Osteoblast (primary cell): ENCODE data around the gene XIRP2. TPM values are rescaled to one million over a fixed set of nuclear protein-coding genes. Genes with fewer than 3 reads are reported as not detected.

Source experiments
- DNase-seq: peaks from one replicate; pipeline ENCODE4 v3.0.0; 2011; ENCODE audit warnings: low spot score, mixed read lengths; ENCODE audit not compliant: insufficient read length; ENCODE audit errors: missing footprints
- H2AFZ ChIP-seq: 2 replicates; pipeline ENCODE4 v1.6.0; 2011; ENCODE audit warnings: mild to moderate bottlenecking, low read length
- H3K27ac ChIP-seq: 2 replicates; pipeline ENCODE4 v1.5.1; 2011; ENCODE audit warnings: mild to moderate bottlenecking, low read depth, low read length, moderate library complexity
- H3K27me3 ChIP-seq: 2 replicates; pipeline ENCODE4 v1.6.0; 2012; ENCODE audit warnings: mild to moderate bottlenecking, control low read depth, inconsistent platforms, low read length, moderate library complexity; ENCODE audit not compliant: insufficient read depth
- H3K36me3 ChIP-seq: 2 replicates; pipeline ENCODE4 v1.5.1; 2011; ENCODE audit warnings: mild to moderate bottlenecking, low read length, control low read depth, moderate library complexity; ENCODE audit not compliant: insufficient read depth
- H3K4me1 ChIP-seq: 2 replicates; pipeline ENCODE4 v1.5.1; 2011; ENCODE audit warnings: mild to moderate bottlenecking, low read length, control low read depth, moderate library complexity; ENCODE audit not compliant: insufficient read depth
- H3K4me2 ChIP-seq: 2 replicates; pipeline ENCODE4 v1.6.0; 2011; ENCODE audit warnings: mild to moderate bottlenecking, low read length; ENCODE audit not compliant: insufficient read depth
- H3K4me3 ChIP-seq: fragments of 200-600 bp; sonication (generic); 3 replicates; pipeline ENCODE4 v1.5.1; 2012; ENCODE audit warnings: mild to moderate bottlenecking, low read length, inconsistent platforms; ENCODE audit not compliant: insufficient read depth
- H3K79me2 ChIP-seq: 2 replicates; pipeline ENCODE4 v1.6.0; 2012; ENCODE audit warnings: mild to moderate bottlenecking, low read length, control low read depth, inconsistent platforms; ENCODE audit not compliant: insufficient read depth
- H3K9me3 ChIP-seq: 2 replicates; pipeline ENCODE4 v1.5.1; 2011; ENCODE audit warnings: low read depth, low read length, control low read depth
- H4K20me1 ChIP-seq: 2 replicates; pipeline ENCODE4 v1.6.0; 2012; ENCODE audit warnings: mild to moderate bottlenecking, low read length, control low read depth; ENCODE audit not compliant: insufficient read depth
- CTCF ChIP-seq: IDR thresholded peaks from 2 replicates; pipeline ENCODE4 v1.5.1; 2011; ENCODE audit warnings: mild to moderate bottlenecking, low read depth, low read length, moderate library complexity; ENCODE audit errors: extremely low read depth
- total RNA-seq: library from RNA; depleted of rRNA; stranded (reverse); fragments of >200 nt; gene quantifications from 2 replicates; pipeline ENCODE4 v1.2.3, GENCODE V29; 2012

XIRP2 gene
- total RNA-seq, 1 donor = not detected

GRCh38 chr2:167144179-167144898, 256.1 kb downstream of the XIRP2 start:
- TF ChIP-seq CTCF = no peak
- no peak overlapping the region for H3K4me2 ChIP-seq
- no peak overlapping the region for H3K27ac ChIP-seq

GRCh38 chr2:167147271-167147941, 259.1 kb downstream of the XIRP2 start:
- no peak overlapping the region for H3K4me3 ChIP-seq
- H3K27me3 ChIP-seq = no peaks in the 10 kb centered on the region
- no peak overlapping the region for H2AFZ ChIP-seq
- no peaks in the 10 kb centered on the region for H3K9me3 ChIP-seq
- no peaks in the 10 kb centered on the region for H3K4me1 ChIP-seq
- H3K36me3 ChIP-seq = no peaks in the 10 kb centered on the region
- H4K20me1 ChIP-seq = no peaks in the 10 kb centered on the region
- no peak overlapping the region for H3K4me2 ChIP-seq
- no peak overlapping the region for H3K27ac ChIP-seq
- no peak for TF ChIP-seq CTCF
- H3K79me2 ChIP-seq = no peaks in the 10 kb centered on the region
- DNase-seq = no peak

More at GRCh38 chr2:167144179-167144898, 256.1 kb downstream of the XIRP2 start:
- Histone ChIP-seq H4K20me1 (no peaks in the 10 kb centered on the region), H3K27me3 (no peaks in the 10 kb centered on the region), H3K4me3 (no peak overlapping the region), H2AFZ (no peak overlapping the region), H3K36me3 (no peaks in the 10 kb centered on the region), H3K4me1 (peaks cover 11% of the 10 kb centered on the region), H3K79me2 (no peaks in the 10 kb centered on the region), H3K9me3 (no peaks in the 10 kb centered on the region)
- DNase-seq = no peak

GRCh38 chr2:167151894-167152293, 263.6 kb downstream of the XIRP2 start:
- no peak for TF ChIP-seq CTCF
- Histone ChIP-seq H3K4me2 (no peak overlapping the region), H3K27ac (no peak overlapping the region), H3K79me2 (no peaks in the 10 kb centered on the region), H3K27me3 (no peaks in the 10 kb centered on the region), H3K4me1 (no peaks in the 10 kb centered on the region), H4K20me1 (no peaks in the 10 kb centered on the region), H2AFZ (no peak overlapping the region), H3K4me3 (no peak overlapping the region), H3K36me3 (no peaks in the 10 kb centered on the region), H3K9me3 (no peaks in the 10 kb centered on the region)
- DNase-seq = no peak

GRCh38 chr2:167157523-167157922, 269.2 kb downstream of the XIRP2 start:
- Histone ChIP-seq H3K27me3 (no peaks in the 10 kb centered on the region), H3K4me2 (no peak overlapping the region), H3K36me3 (no peaks in the 10 kb centered on the region), H3K4me1 (no peaks in the 10 kb centered on the region), H3K79me2 (no peaks in the 10 kb centered on the region), H3K27ac (no peak overlapping the region), H2AFZ (no peak overlapping the region), H3K4me3 (no peak overlapping the region), H4K20me1 (no peaks in the 10 kb centered on the region), H3K9me3 (no peaks in the 10 kb centered on the region)
- TF ChIP-seq CTCF = no peak
- no peak for DNase-seq
